ENCODE measurements around the gene STAG2.

GRCh38 chrX:124018023-124018422 is 56.5 kb downstream of the STAG2 start:
- TF ChIP-seq POLR2A (IDR thresholded peaks at IDR 0.05) (no peak), CTCF (IDR thresholded peaks at IDR 0.05) (no peak), POLR2AphosphoS5 (IDR thresholded peaks at IDR 0.05) (no peak), EP300 (IDR thresholded peaks at IDR 0.05) (no peak)

Data from stomach (tissue), 4 donors.